ENCODE measurements around the gene ANKRD49. TPM values are rescaled to one million over a fixed set of nuclear protein-coding genes. Genes with fewer than 3 reads are reported as not detected.

Gene ANKRD49
- total RNA-seq, 4 donors from 2014 or later = 6.0 to 19.3 (median 11.4) TPM

GRCh38 chr11:94526645-94527438 is 33.1 kb downstream of the ANKRD49 start:
- no peaks in the 10 kb centered on the region for H3K9me3 ChIP-seq
- intact Hi-C loops (cut with DNase I) = loop anchor here (10.0 kb wide), 1 partner anchor 68 kb away; no protein-coding TSS in a partner anchor
- TF ChIP-seq CTCF (IDR thresholded peaks at IDR 0.05) (no peak), POLR2A (IDR thresholded peaks at IDR 0.05) (no peak)
- no peak for DNase-seq
- H3K4me1 ChIP-seq = peaks cover 0 to 21% (median 0%) of the 10 kb centered on the region in 3 donors
- H3K27me3 ChIP-seq = peaks cover 0 to 3% (median 0%) of the 10 kb centered on the region in 4 donors
- H3K36me3 ChIP-seq = no peaks in the 10 kb centered on the region
- no peak overlapping the region for H3K27ac ChIP-seq
- 11 to 54% methylated on average over 4 of the region's 4 CpGs for WGBS, 2 donors
- no peak overlapping the region for H3K4me3 ChIP-seq

GRCh38 chr11:94528551-94528950 is 34.8 kb downstream of the ANKRD49 start:
- H3K27ac ChIP-seq = no peak overlapping the region
- no peaks in the 10 kb centered on the region for H3K36me3 ChIP-seq
- TF ChIP-seq POLR2A (IDR thresholded peaks at IDR 0.05) = no peak
- H3K4me3 ChIP-seq = no peak overlapping the region
- intact Hi-C loops (cut with DNase I) = loop anchor here (10.0 kb wide), 1 partner anchor 66 kb away; no protein-coding TSS in a partner anchor
- H3K9me3 ChIP-seq = no peaks in the 10 kb centered on the region
- peaks cover 0 to 21% (median 0%) of the 10 kb centered on the region in 3 donors for H3K4me1 ChIP-seq
- no peaks in the 10 kb centered on the region for H3K27me3 ChIP-seq
- no peak for DNase-seq

GRCh38 chr11:94532211-94532610 is 38.4 kb downstream of the ANKRD49 start:
- WGBS, 2 donors = 82 to 85% methylated on average over 2 to 3 of the region's 3 CpGs
- DNase-seq = no peak
- Histone ChIP-seq H3K9me3 (no peaks in the 10 kb centered on the region), H3K27me3 (no peaks in the 10 kb centered on the region), H3K36me3 (no peaks in the 10 kb centered on the region), H3K27ac (no peak overlapping the region), H3K4me1 (peaks cover 0 to 11% (median 0%) of the 10 kb centered on the region in 3 donors), H3K4me3 (no peak overlapping the region)
- TF ChIP-seq CTCF (IDR thresholded peaks at IDR 0.05) (no peak), POLR2A (IDR thresholded peaks at IDR 0.05) (no peak)
- intact Hi-C loops (cut with DNase I) = no loop called here

GRCh38 chr11:94533206-94533605 is 39.4 kb downstream of the ANKRD49 start:
- H3K27ac ChIP-seq = no peak overlapping the region
- intact Hi-C loops (cut with DNase I) = no loop called here
- H3K9me3 ChIP-seq = no peaks in the 10 kb centered on the region
- H3K36me3 ChIP-seq = no peaks in the 10 kb centered on the region
- no peak for DNase-seq
- TF ChIP-seq POLR2A (IDR thresholded peaks at IDR 0.05) = no peak
- no peak overlapping the region for H3K4me3 ChIP-seq
- WGBS, 2 donors = 76 to 87% methylated on average over 1 of the region's 1 CpG
- peaks cover 0 to 17% (median 3%) of the 10 kb centered on the region in 3 donors for H3K4me1 ChIP-seq
- no peaks in the 10 kb centered on the region for H3K27me3 ChIP-seq

- WGBS, 2 donors = 56 to 71% methylated on average over 6 of the region's 6 CpGs
- Histone ChIP-seq H3K4me1 (peaks cover 0 to 18% (median 3%) of the 10 kb centered on the region in 3 donors), H3K36me3 (no peaks in the 10 kb centered on the region), H3K27ac (no peak overlapping the region), H3K27me3 (no peaks in the 10 kb centered on the region), H3K4me3 (no peak overlapping the region), H3K9me3 (no peaks in the 10 kb centered on the region)
- intact Hi-C loops (cut with DNase I) = no loop called here
- no peak for DNase-seq
- no peak for TF ChIP-seq POLR2A (IDR thresholded peaks at IDR 0.05)
- TF ChIP-seq CTCF (IDR thresholded peaks at IDR 0.05) = no peak
Measured at GRCh38 chr11:94533696-94534630, 40.2 kb downstream of the ANKRD49 start.

- DNase-seq = no peak
- intact Hi-C loops (cut with DNase I) = no loop called here
- Histone ChIP-seq H3K36me3 (no peaks in the 10 kb centered on the region), H3K4me3 (no peak overlapping the region), H3K27ac (no peak overlapping the region), H3K9me3 (no peaks in the 10 kb centered on the region), H3K4me1 (peaks cover 0 to 34% (median 3%) of the 10 kb centered on the region in 3 donors), H3K27me3 (no peaks in the 10 kb centered on the region)
- TF ChIP-seq POLR2A (IDR thresholded peaks at IDR 0.05) = no peak
- TF ChIP-seq CTCF (IDR thresholded peaks at IDR 0.05) = no peak
Measured at GRCh38 chr11:94536386-94536785, 42.6 kb downstream of the ANKRD49 start.
